LNCaP clone FGC (cell line): ENCODE data around the gene LAMC1.

Source experiments
- DNase-seq: peaks from one replicate; pipeline ENCODE4 v3.0.0-alpha.2; 2011; ENCODE audit warnings: low read depth
- H3K4me3 ChIP-seq: 2 replicates; pipeline ENCODE4 v1.5.1; 2011; ENCODE audit warnings: mild to moderate bottlenecking, low read depth, low read length, control low read depth
- TF ChIP-seq, protein P1 (sequence below): IDR thresholded peaks from 2 replicates; pipeline ENCODE4 v1.5.1; 2012; ENCODE audit warnings: mild to moderate bottlenecking; ENCODE audit not compliant: control insufficient read depth, insufficient read depth; ENCODE audit errors: extremely low read depth

LAMC1 gene

GRCh38 chr1:183193963-183194525 lies 170.8 kb downstream of the LAMC1 start:
- no peak for DNase-seq
- H3K4me3 ChIP-seq = no peak overlapping the region
- TF ChIP-seq, protein P1, sequence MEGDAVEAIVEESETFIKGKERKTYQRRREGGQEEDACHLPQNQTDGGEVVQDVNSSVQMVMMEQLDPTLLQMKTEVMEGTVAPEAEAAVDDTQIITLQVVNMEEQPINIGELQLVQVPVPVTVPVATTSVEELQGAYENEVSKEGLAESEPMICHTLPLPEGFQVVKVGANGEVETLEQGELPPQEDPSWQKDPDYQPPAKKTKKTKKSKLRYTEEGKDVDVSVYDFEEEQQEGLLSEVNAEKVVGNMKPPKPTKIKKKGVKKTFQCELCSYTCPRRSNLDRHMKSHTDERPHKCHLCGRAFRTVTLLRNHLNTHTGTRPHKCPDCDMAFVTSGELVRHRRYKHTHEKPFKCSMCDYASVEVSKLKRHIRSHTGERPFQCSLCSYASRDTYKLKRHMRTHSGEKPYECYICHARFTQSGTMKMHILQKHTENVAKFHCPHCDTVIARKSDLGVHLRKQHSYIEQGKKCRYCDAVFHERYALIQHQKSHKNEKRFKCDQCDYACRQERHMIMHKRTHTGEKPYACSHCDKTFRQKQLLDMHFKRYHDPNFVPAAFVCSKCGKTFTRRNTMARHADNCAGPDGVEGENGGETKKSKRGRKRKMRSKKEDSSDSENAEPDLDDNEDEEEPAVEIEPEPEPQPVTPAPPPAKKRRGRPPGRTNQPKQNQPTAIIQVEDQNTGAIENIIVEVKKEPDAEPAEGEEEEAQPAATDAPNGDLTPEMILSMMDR = no peak

- H3K4me3 ChIP-seq = no peak overlapping the region
- DNase-seq = no peak
Observed at GRCh38 chr1:183194527-183195141, 171.4 kb downstream of the LAMC1 start.

GRCh38 chr1:183195142-183195574 lies 171.9 kb downstream of the LAMC1 start:
- no peak overlapping the region for H3K4me3 ChIP-seq
- TF ChIP-seq, protein P1 = no peak
- no peak for DNase-seq

More at GRCh38 chr1:183194527-183195141, 171.4 kb downstream of the LAMC1 start:
- TF ChIP-seq, protein P1 = no peak
